ENCODE measurements around the gene TNS3.

GRCh38 chr7:47559306-47560220 lies 22.3 kb downstream of the TNS3 start:
- TF ChIP-seq CTCF (IDR thresholded peaks at IDR 0.05) (no peak), EZH2 (IDR thresholded peaks at IDR 0.05; ENCODE audit: borderline replicate concordance, insufficient read depth, low read depth, low read length, poor library complexity, severe bottlenecking) (no peak)

All from B cell (primary cell).